Epithelial cell of proximal tubule (primary cell): ENCODE results near the gene MYCN. TPM values are rescaled to one million over a fixed set of nuclear protein-coding genes. Genes with fewer than 3 reads are reported as not detected.

Source experiments
- DNase-seq: peaks from one replicate; pipeline ENCODE4 v3.0.0-alpha.2; 2011; ENCODE audit warnings: low read depth
- H3K4me3 ChIP-seq: 2 replicates; pipeline ENCODE4 v1.5.1; 2011; ENCODE audit warnings: low read depth, mild to moderate bottlenecking, low read length
- total RNA-seq: library from RNA; depleted of rRNA; stranded (reverse); fragments of >200 nt; gene quantifications from 2 replicates; pipeline ENCODE4 v1.2.3, GENCODE V29; 2015
- TF ChIP-seq, protein P1 (sequence below): conservative IDR thresholded peaks from 2 replicates; pipeline ENCODE4 v1.5.1; 2012; ENCODE audit warnings: low read depth, mild to moderate bottlenecking, low read length

The MYCN gene
- total RNA-seq, 1 donor from 2014 or later: 3.0 TPM

DNA sequence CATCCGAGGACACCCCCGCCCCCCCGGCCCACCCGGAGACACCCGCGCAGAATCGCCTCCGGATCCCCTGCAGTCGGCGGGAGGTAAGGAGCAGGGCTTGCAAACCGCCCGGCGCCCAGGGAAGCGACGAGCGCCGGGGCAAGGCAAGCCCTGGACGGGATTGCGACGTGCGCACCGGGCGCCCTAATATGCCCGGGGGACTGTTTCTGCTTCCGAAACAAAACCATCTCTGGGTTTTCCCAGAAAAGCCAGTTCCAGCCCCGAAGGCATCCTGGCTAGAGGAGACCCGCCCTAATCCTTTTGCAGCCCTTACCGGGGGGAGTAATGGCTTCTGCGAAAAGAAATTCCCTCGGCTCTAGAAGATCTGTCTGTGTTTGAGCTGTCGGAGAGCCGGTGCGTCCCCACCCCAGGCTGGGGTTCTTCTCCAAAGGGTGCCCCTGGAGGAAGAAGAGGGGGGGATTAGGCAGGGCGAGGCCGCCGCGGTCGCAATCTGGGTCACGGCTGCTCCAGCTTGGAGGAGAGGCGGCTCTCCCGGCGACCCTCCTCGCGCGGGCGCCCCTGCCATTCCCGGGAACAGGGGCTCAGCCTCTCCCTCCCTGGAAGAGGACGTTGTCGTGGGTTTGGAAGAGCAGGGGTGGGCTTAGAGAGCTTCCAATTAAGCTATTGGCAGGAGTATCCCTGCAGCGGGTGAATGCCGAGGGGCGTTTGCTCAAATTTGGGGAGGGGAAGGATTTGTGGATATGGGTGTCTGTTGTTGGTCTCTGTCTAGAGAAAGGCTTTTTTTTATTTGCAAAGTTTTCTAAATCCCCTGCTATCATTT lies 521 bp downstream of the MYCN start:
- TF ChIP-seq, protein P1, sequence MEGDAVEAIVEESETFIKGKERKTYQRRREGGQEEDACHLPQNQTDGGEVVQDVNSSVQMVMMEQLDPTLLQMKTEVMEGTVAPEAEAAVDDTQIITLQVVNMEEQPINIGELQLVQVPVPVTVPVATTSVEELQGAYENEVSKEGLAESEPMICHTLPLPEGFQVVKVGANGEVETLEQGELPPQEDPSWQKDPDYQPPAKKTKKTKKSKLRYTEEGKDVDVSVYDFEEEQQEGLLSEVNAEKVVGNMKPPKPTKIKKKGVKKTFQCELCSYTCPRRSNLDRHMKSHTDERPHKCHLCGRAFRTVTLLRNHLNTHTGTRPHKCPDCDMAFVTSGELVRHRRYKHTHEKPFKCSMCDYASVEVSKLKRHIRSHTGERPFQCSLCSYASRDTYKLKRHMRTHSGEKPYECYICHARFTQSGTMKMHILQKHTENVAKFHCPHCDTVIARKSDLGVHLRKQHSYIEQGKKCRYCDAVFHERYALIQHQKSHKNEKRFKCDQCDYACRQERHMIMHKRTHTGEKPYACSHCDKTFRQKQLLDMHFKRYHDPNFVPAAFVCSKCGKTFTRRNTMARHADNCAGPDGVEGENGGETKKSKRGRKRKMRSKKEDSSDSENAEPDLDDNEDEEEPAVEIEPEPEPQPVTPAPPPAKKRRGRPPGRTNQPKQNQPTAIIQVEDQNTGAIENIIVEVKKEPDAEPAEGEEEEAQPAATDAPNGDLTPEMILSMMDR: no peak
- no peak for DNase-seq
- H3K4me3 ChIP-seq: peak overlapping the region; percentile 15

DNA sequence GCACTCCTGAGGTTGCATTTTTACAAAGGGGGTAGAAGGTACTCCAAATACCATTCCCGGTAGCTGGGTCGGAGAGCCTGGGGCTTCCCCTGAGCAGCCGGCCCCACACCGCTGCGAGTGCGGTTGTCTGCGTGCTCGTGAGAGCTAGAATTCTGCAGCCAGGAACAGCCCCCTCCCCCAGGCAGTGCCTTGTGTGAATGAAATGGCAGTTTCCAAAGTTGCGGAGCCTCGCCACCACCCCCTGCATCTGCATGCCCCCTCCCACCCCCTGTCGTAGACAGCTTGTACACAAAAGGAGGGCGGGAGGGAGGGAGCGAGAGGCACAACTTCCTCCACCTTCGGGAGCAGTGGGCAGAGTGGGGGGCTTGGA lies 1.1 kb downstream of the MYCN start:
- TF ChIP-seq, protein P1: no peak
- DNase-seq: no peak
- peak overlapping the region; percentile 39 for H3K4me3 ChIP-seq

DNA sequence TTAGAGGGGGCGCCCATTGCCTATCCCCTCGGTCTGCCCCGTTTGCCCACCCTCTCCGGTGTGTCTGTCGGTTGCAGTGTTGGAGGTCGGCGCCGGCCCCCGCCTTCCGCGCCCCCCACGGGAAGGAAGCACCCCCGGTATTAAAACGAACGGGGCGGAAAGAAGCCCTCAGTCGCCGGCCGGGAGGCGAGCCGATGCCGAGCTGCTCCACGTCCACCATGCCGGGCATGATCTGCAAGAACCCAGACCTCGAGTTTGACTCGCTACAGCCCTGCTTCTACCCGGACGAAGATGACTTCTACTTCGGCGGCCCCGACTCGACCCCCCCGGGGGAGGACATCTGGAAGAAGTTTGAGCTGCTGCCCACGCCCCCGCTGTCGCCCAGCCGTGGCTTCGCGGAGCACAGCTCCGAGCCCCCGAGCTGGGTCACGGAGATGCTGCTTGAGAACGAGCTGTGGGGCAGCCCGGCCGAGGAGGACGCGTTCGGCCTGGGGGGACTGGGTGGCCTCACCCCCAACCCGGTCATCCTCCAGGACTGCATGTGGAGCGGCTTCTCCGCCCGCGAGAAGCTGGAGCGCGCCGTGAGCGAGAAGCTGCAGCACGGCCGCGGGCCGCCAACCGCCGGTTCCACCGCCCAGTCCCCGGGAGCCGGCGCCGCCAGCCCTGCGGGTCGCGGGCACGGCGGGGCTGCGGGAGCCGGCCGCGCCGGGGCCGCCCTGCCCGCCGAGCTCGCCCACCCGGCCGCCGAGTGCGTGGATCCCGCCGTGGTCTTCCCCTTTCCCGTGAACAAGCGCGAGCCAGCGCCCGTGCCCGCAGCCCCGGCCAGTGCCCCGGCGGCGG lies 1.7 kb downstream of the MYCN start:
- peak overlapping the region; percentile 39 for H3K4me3 ChIP-seq
- DNase-seq: no peak
- TF ChIP-seq, protein P1: no peak

DNA sequence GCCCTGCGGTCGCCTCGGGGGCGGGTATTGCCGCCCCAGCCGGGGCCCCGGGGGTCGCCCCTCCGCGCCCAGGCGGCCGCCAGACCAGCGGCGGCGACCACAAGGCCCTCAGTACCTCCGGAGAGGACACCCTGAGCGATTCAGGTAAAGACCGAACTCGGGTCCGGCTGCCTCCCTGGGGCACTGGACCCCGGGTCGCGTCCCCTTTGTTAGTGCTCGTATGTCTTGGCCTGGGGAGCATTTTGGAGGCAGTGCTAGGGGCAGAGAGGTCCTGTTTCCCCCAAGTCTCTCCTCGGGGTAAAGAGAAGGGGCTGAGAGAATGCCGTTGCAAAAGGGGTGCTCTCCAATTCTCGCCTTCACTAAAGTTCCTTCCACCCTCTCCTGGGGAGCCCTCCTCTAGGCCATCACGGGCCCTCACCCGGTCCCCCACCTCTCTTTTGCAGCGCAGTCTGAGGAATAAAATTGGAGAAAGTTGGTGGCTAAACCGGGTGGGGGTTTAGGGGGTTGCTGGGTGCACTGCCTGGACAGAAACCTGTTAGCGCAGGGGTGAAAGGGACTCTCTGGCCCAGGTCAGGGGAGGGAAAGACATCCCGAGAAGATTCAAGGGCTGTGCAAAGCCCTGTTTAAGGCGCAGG lies 2.5 kb downstream of the MYCN start:
- DNase-seq: no peak
- TF ChIP-seq, protein P1: no peak
- H3K4me3 ChIP-seq: no peak overlapping the region

DNA sequence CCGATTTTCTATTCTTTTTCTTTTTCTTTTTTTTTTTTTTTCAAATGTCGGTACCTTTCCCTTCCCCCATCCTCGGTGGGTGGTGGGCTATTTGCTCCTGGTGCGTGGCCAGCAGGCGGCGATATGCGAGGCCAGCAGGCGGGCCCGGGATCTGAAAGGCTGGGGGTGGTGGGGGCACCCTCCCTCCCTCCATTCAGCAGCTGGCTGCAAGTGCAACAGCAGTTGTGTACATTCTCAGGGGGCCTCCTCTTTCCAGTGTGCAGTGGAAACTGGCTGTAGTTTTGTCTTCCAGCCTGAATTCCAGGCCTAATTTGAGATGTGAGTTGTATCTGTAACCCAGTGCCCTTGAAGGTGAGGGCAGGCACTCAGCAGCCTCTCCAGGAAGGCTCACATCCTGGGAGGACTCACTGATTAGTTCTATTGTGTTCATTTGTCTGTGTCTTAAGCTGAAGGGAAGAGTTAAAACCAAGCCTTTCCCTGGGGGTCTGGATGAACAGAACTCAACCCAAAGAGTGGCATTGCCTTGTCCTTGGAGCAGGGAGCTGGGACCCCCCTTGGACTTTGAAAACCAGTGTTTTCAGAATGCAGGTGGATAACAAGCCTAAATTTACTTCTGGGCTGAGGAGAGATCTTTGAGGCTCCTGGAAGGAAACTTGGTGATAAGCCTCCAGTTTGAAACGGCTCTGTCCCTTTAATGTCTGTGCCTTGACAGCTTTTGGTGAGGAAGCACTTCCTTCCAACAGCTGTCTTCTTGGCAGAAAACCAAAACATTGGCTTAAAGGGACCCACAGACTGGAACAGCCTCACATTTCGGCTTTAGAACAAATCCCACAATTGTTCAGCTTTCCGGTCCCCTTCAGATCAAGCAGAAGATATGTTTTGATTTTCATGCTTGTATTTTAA lies 3.3 kb downstream of the MYCN start:
- TF ChIP-seq, protein P1: peak; percentile 36
- no peak overlapping the region for H3K4me3 ChIP-seq
- no peak for DNase-seq

DNA sequence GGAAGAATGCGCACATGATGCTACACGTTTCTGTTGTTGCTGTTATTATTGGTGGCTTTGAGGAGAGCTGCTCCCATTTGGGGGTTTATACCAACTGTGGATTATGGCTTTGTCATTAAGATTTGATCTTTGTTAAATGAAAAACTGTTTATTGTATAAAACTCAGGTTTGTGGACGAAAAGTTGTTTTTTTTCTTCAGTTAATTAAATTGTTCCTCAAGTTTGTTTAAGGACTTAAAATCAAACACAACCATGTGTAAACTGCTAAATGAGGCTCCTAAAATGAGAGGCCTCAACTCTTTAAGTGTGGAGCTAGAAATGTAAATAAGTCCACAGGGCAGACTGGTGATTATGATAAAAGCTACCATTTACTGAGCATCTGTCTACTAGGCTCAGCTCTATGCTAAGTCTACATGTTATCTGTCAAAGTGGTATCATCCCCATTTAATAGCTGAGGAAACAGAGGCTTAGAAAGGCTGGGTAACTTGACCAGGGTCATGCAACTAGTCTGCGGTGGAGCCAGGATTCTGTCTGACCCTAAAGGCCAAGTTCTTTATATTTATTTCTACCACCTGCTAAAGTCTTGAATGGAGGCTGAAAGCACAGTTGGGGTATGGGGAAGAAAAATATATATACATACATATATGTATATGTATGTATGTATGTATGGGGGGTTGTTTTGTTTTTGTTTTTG lies 4.1 kb downstream of the MYCN start:
- TF ChIP-seq, protein P1: no peak
- DNase-seq: no peak
- no peak overlapping the region for H3K4me3 ChIP-seq
